ENCODE results near the gene ZBTB7C.
"Not testable (repeated sequence)": the region's sequence is repeated elsewhere in the genome, so short reads cannot be mapped to it uniquely, and the experiment has no call there.

Gene ZBTB7C

GRCh38 chr18:48293954-48294898, 115.0 kb downstream of the ZBTB7C start:
- DNase-seq, result peak; percentile 11

GRCh38 chr18:48292782-48293424, 116.3 kb downstream of the ZBTB7C start:
- DNase-seq, result peak; percentile 60

- peak; percentile 22 for DNase-seq
Observed at GRCh38 chr18:48292229-48292628, 117.0 kb downstream of the ZBTB7C start.

- DNase-seq, result no peak
Observed at GRCh38 chr18:48290162-48290926, 118.8 kb downstream of the ZBTB7C start.

GRCh38 chr18:48284743-48285142, 124.4 kb downstream of the ZBTB7C start:
- DNase-seq, result no peak

- DNase-seq, result not testable (repeated sequence)
Observed at GRCh38 chr18:48284011-48284410, 125.2 kb downstream of the ZBTB7C start.

- DNase-seq, result not testable (repeated sequence)
Observed at GRCh38 chr18:48281460-48281859, 127.7 kb downstream of the ZBTB7C start.

- no peak for DNase-seq
Observed at GRCh38 chr18:48279312-48279711, 129.9 kb downstream of the ZBTB7C start.

GRCh38 chr18:48278081-48278480, 131.1 kb downstream of the ZBTB7C start:
- DNase-seq, result no peak

- no peak for DNase-seq
Observed at GRCh38 chr18:48274301-48274700, 134.9 kb downstream of the ZBTB7C start.

GRCh38 chr18:48270929-48271328, 138.3 kb downstream of the ZBTB7C start:
- DNase-seq, result no peak

- no peak for DNase-seq
Observed at GRCh38 chr18:48265328-48265727, 143.9 kb downstream of the ZBTB7C start.

GRCh38 chr18:48263914-48264902, 145.0 kb downstream of the ZBTB7C start:
- DNase-seq, result peak; percentile 25

- no peak for DNase-seq
Observed at GRCh38 chr18:48263192-48263853, 145.9 kb downstream of the ZBTB7C start.

- no peak for DNase-seq
Observed at GRCh38 chr18:48260237-48260636, 148.9 kb downstream of the ZBTB7C start.

- DNase-seq, result no peak
Observed at GRCh38 chr18:48256848-48257247, 152.3 kb downstream of the ZBTB7C start.

GRCh38 chr18:48254077-48254602, 155.0 kb downstream of the ZBTB7C start:
- DNase-seq, result no peak

GRCh38 chr18:48252525-48252924, 156.7 kb downstream of the ZBTB7C start:
- DNase-seq, result no peak

GRCh38 chr18:48250918-48251317, 158.3 kb downstream of the ZBTB7C start:
- no peak for DNase-seq

- DNase-seq, result no peak
Observed at GRCh38 chr18:48250362-48250907, 158.7 kb downstream of the ZBTB7C start.

- no peak for DNase-seq
Observed at GRCh38 chr18:48249854-48250253, 159.3 kb downstream of the ZBTB7C start.
